ENCODE measurements around the gene ARHGEF10L.

The ARHGEF10L gene

GRCh38 chr1:17654519-17654918, 115.0 kb downstream of the ARHGEF10L start:
- CTCF ChIA-PET = interaction anchor here (0.6 to 8.6 kb wide), 21 partner anchors 9 to 927 kb away, joined by 3 to 65 read pairs (median 4); no protein-coding TSS in a partner anchor
- POLR2A ChIA-PET = no interaction called here
- TF ChIP-seq CTCF (IDR thresholded peaks at IDR 0.05; ENCODE audit: insufficient read depth, low read length, missing control alignments) = no peak
- no peak overlapping the region for H3K4me3 ChIP-seq (ENCODE audit: low read depth, low read length)
- no peak for DNase-seq (ENCODE audit: low read depth, low spot score)

- no peak for DNase-seq (ENCODE audit: low read depth, low spot score)
- H3K4me3 ChIP-seq (ENCODE audit: low read depth, low read length) = no peak overlapping the region
- POLR2A ChIA-PET = no interaction called here
- CTCF ChIA-PET = interaction anchor here (0.7 to 8.6 kb wide), 15 partner anchors 8 to 926 kb away, joined by 3 to 65 read pairs (median 4); no protein-coding TSS in a partner anchor
- no peak for TF ChIP-seq CTCF (IDR thresholded peaks at IDR 0.05; ENCODE audit: insufficient read depth, low read length, missing control alignments)
These were observed 115.7 kb downstream of the ARHGEF10L start for GRCh38 chr1:17655169-17655568.

GRCh38 chr1:17655922-17656321, 116.4 kb downstream of the ARHGEF10L start:
- no peak for TF ChIP-seq CTCF (IDR thresholded peaks at IDR 0.05; ENCODE audit: insufficient read depth, low read length, missing control alignments)
- ChIA-PET CTCF (interaction anchor here (1.1 to 1.6 kb wide), 7 partner anchors 13 to 445 kb away, joined by 3 to 5 read pairs (median 4); no protein-coding TSS in a partner anchor), POLR2A (no interaction called here)
- no peak overlapping the region for H3K4me3 ChIP-seq (ENCODE audit: low read depth, low read length)
- DNase-seq (ENCODE audit: low read depth, low spot score) = no peak

GRCh38 chr1:17657436-17657835, 117.9 kb downstream of the ARHGEF10L start:
- H3K4me3 ChIP-seq (ENCODE audit: low read depth, low read length) = no peak overlapping the region
- no peak for DNase-seq (ENCODE audit: low read depth, low spot score)
- CTCF ChIA-PET = interaction anchor here (1.1 kb wide), 1 partner anchor 39 kb away, joined by 3 read pairs; no protein-coding TSS in a partner anchor
- POLR2A ChIA-PET = no interaction called here
- no peak for TF ChIP-seq CTCF (IDR thresholded peaks at IDR 0.05; ENCODE audit: insufficient read depth, low read length, missing control alignments)

GRCh38 chr1:17658837-17659236, 119.3 kb downstream of the ARHGEF10L start:
- no peak for DNase-seq (ENCODE audit: low read depth, low spot score)
- POLR2A ChIA-PET = no interaction called here
- TF ChIP-seq CTCF (IDR thresholded peaks at IDR 0.05; ENCODE audit: insufficient read depth, low read length, missing control alignments) = no peak
- CTCF ChIA-PET = interaction anchor here (0.9 to 5.0 kb wide), 8 partner anchors 9 to 442 kb away, joined by 3 to 45 read pairs (median 3); no protein-coding TSS in a partner anchor
- H3K4me3 ChIP-seq (ENCODE audit: low read depth, low read length) = no peak overlapping the region

GRCh38 chr1:17661546-17662157, 122.2 kb downstream of the ARHGEF10L start:
- no peak overlapping the region for H3K4me3 ChIP-seq (ENCODE audit: low read depth, low read length)
- ChIA-PET CTCF (interaction anchor here (0.6 to 5.0 kb wide), 53 partner anchors 8 to 921 kb away, joined by 3 to 65 read pairs (median 4); no protein-coding TSS in a partner anchor), POLR2A (no interaction called here)
- no peak for DNase-seq (ENCODE audit: low read depth, low spot score)
- peak; percentile 84 for TF ChIP-seq CTCF (IDR thresholded peaks at IDR 0.05; ENCODE audit: insufficient read depth, low read length, missing control alignments)

Data from AG04449 (cell line).